Measurements from ENCODE around the gene RHOBTB1.

RHOBTB1 gene

GRCh38 chr10:60856405-60856804, 87.6 kb downstream of the RHOBTB1 start:
- Histone ChIP-seq H2AFZ (ENCODE audit: low read depth, low read length, severe bottlenecking) (no peak overlapping the region), H3K9me3 (ENCODE audit: insufficient read depth, low read length) (no peaks in the 10 kb centered on the region), H3F3A (ENCODE audit: insufficient read depth) (no peaks in the 10 kb centered on the region), H3K9me2 (replicated peaks; ENCODE audit: insufficient read depth, low read length) (no peaks in the 10 kb centered on the region), H3K4me2 (ENCODE audit: low read depth, low read length, poor library complexity, severe bottlenecking) (no peak overlapping the region), H3K4me3 (ENCODE audit: insufficient read depth, low read length, poor library complexity, severe bottlenecking) (no peak overlapping the region), H3K79me2 (ENCODE audit: insufficient read depth, low read length) (no peaks in the 10 kb centered on the region), H3K27ac (ENCODE audit: low read depth, low read length) (no peak overlapping the region), H3K9ac (ENCODE audit: low read length) (no peak overlapping the region), H3K36me3 (ENCODE audit: low read length) (no peaks in the 10 kb centered on the region), H4K20me1 (ENCODE audit: low read depth, low read length) (no peaks in the 10 kb centered on the region), H3K27me3 (ENCODE audit: low read length) (no peaks in the 10 kb centered on the region)
- TF ChIP-seq EZH2phosphoT487 (conservative IDR thresholded peaks at IDR 0.05; ENCODE audit: low read length) = no peak
- TF ChIP-seq, protein P1, sequence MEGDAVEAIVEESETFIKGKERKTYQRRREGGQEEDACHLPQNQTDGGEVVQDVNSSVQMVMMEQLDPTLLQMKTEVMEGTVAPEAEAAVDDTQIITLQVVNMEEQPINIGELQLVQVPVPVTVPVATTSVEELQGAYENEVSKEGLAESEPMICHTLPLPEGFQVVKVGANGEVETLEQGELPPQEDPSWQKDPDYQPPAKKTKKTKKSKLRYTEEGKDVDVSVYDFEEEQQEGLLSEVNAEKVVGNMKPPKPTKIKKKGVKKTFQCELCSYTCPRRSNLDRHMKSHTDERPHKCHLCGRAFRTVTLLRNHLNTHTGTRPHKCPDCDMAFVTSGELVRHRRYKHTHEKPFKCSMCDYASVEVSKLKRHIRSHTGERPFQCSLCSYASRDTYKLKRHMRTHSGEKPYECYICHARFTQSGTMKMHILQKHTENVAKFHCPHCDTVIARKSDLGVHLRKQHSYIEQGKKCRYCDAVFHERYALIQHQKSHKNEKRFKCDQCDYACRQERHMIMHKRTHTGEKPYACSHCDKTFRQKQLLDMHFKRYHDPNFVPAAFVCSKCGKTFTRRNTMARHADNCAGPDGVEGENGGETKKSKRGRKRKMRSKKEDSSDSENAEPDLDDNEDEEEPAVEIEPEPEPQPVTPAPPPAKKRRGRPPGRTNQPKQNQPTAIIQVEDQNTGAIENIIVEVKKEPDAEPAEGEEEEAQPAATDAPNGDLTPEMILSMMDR (IDR thresholded peaks at IDR 0.05; ENCODE audit: insufficient read depth, low read length, poor library complexity, severe bottlenecking) = no peak

DNA sequence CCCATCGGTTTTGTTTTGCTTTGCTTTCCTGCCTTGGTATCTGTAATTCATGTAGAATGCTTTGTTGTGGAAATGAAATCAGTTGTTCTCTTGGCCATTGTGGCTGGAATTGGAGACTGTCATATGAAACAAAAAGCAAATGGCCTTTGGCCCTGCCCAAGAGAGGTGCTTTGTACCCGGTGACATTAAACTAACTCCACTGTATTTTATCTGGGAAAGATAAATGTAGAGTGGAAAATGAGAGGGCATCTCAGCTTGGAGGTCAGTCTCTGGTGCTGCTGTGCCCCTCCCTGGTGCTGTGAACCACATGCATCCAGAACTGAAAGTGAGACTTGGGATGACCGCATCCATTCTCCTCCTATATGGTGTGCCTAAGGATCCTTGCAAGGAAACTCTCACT, 90.3 kb downstream of the RHOBTB1 start:
- Histone ChIP-seq H3K4me2 (ENCODE audit: low read depth, low read length, poor library complexity, severe bottlenecking) (no peak overlapping the region), H3K36me3 (ENCODE audit: low read length) (no peaks in the 10 kb centered on the region), H3K79me2 (ENCODE audit: insufficient read depth, low read length) (no peaks in the 10 kb centered on the region), H4K20me1 (ENCODE audit: low read depth, low read length) (no peaks in the 10 kb centered on the region), H3K9ac (ENCODE audit: low read length) (no peak overlapping the region), H3K27me3 (ENCODE audit: low read length) (no peaks in the 10 kb centered on the region), H3K27ac (ENCODE audit: low read depth, low read length) (no peak overlapping the region), H3K9me2 (replicated peaks; ENCODE audit: insufficient read depth, low read length) (no peaks in the 10 kb centered on the region), H2AFZ (ENCODE audit: low read depth, low read length, severe bottlenecking) (no peak overlapping the region), H3K4me3 (ENCODE audit: insufficient read depth, low read length, poor library complexity, severe bottlenecking) (no peak overlapping the region), H3K9me3 (ENCODE audit: insufficient read depth, low read length) (no peaks in the 10 kb centered on the region), H3F3A (ENCODE audit: insufficient read depth) (no peaks in the 10 kb centered on the region)
- TF ChIP-seq, protein P1 (IDR thresholded peaks at IDR 0.05; ENCODE audit: insufficient read depth, low read length, poor library complexity, severe bottlenecking) = no peak
- no peak for TF ChIP-seq EZH2phosphoT487 (conservative IDR thresholded peaks at IDR 0.05; ENCODE audit: low read length)

GRCh38 chr10:60853107-60853506, 90.9 kb downstream of the RHOBTB1 start:
- Histone ChIP-seq H4K20me1 (ENCODE audit: low read depth, low read length) (no peaks in the 10 kb centered on the region), H3K9me3 (ENCODE audit: insufficient read depth, low read length) (no peaks in the 10 kb centered on the region), H3K4me3 (ENCODE audit: insufficient read depth, low read length, poor library complexity, severe bottlenecking) (no peak overlapping the region), H3K4me2 (ENCODE audit: low read depth, low read length, poor library complexity, severe bottlenecking) (no peak overlapping the region), H3K27ac (ENCODE audit: low read depth, low read length) (no peak overlapping the region), H2AFZ (ENCODE audit: low read depth, low read length, severe bottlenecking) (no peak overlapping the region), H3K36me3 (ENCODE audit: low read length) (no peaks in the 10 kb centered on the region), H3K27me3 (ENCODE audit: low read length) (no peaks in the 10 kb centered on the region), H3F3A (ENCODE audit: insufficient read depth) (no peaks in the 10 kb centered on the region), H3K9me2 (replicated peaks; ENCODE audit: insufficient read depth, low read length) (no peaks in the 10 kb centered on the region), H3K9ac (ENCODE audit: low read length) (no peak overlapping the region), H3K79me2 (ENCODE audit: insufficient read depth, low read length) (no peaks in the 10 kb centered on the region)
- TF ChIP-seq EZH2phosphoT487 (conservative IDR thresholded peaks at IDR 0.05; ENCODE audit: low read length) = no peak
- TF ChIP-seq, protein P1 (IDR thresholded peaks at IDR 0.05; ENCODE audit: insufficient read depth, low read length, poor library complexity, severe bottlenecking) = no peak

Measured in SU-DHL-6 (cell line).